Measurements from ENCODE around the gene CUX1.
"Not testable (repeated sequence)": the region's sequence is repeated elsewhere in the genome, so short reads cannot be mapped to it uniquely, and the experiment has no call there.

The CUX1 gene

GRCh38 chr7:101929256-101929655 lies 111.8 kb downstream of the CUX1 start:
- no peak for DNase-seq
- H3K27me3 ChIP-seq = no peaks in the 10 kb centered on the region
- no peak overlapping the region for H3K4me3 ChIP-seq (ENCODE audit: low read depth, low read length)
- no peaks in the 10 kb centered on the region; the same call in 1 of the 2 replicates for H3K4me1 ChIP-seq
- TF ChIP-seq CTCF (IDR thresholded peaks at IDR 0.05; ENCODE audit: low read depth, low read length) = no peak
- 0 out of 2 replicates have a peak, but pooled peaks cover 3% of the 10 kb centered on the region for H3K9me3 ChIP-seq
- H3K36me3 ChIP-seq = peaks cover 10% of the 10 kb centered on the region

DNA sequence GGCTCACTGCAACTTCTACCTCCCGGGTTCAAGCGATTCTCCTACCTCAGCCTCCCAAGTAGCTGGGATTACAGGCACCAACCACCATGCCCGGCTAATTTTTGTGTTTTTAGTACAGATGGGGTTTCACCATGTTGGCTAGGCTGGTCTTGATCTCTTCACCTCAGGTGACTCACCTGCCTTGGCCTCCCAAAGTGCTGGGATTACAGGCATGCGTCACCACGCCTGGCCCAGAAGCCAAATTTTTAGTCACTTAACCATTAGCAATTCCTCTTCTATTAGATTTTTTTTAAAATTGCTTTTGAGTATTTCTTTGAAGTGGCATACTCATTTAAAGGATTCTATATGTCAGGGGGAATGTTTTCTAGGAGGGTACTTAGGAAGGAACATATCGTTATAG lies 112.5 kb downstream of the CUX1 start:
- H3K27me3 ChIP-seq; H3K4me1 ChIP-seq; H3K9me3 ChIP-seq; DNase-seq; H3K4me3 ChIP-seq (ENCODE audit: low read depth, low read length): not testable (repeated sequence)
- peaks cover 10% of the 10 kb centered on the region for H3K36me3 ChIP-seq

DNA sequence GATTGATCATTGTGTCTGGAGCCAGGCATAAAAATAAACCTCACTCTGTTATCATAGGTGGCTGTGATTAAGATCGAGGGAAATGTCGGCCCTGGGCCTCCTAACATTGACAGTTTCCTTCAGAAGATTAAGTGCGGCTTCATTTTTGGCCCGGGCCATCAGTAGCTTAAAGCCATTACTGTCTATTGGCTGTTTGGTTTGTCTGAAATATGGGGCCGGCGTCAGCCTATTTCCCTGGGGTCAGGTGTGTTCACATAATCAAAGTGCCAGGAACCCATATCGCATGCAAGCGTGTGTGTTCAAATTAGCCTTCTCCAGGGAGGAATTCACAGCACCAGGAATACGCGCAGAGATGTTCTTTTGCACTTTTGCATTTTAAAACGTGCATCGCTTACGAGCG lies 114.7 kb downstream of the CUX1 start:
- no peak for TF ChIP-seq CTCF (IDR thresholded peaks at IDR 0.05; ENCODE audit: low read depth, low read length)
- peaks cover 8% of the 10 kb centered on the region for H3K4me1 ChIP-seq
- H3K27me3 ChIP-seq = no peaks in the 10 kb centered on the region
- H3K4me3 ChIP-seq (ENCODE audit: low read depth, low read length) = no peak overlapping the region
- DNase-seq = no peak
- H3K36me3 ChIP-seq = peaks cover 5% of the 10 kb centered on the region; the same call in 1 of the 2 replicates
- 0 out of 2 replicates have a peak, but pooled peaks cover 3% of the 10 kb centered on the region for H3K9me3 ChIP-seq

- Histone ChIP-seq H3K4me1 (peaks cover 10% of the 10 kb centered on the region), H3K9me3 (0 out of 2 replicates have a peak, but pooled peaks cover 3% of the 10 kb centered on the region), H3K27me3 (no peaks in the 10 kb centered on the region), H3K4me3 (ENCODE audit: low read depth, low read length) (no peak overlapping the region), H3K36me3 (peaks cover 5% of the 10 kb centered on the region; the same call in 1 of the 2 replicates)
- DNase-seq = no peak
- TF ChIP-seq CTCF (IDR thresholded peaks at IDR 0.05; ENCODE audit: low read depth, low read length) = no peak
These were observed 115.6 kb downstream of the CUX1 start for GRCh38 chr7:101933028-101933427.

DNA sequence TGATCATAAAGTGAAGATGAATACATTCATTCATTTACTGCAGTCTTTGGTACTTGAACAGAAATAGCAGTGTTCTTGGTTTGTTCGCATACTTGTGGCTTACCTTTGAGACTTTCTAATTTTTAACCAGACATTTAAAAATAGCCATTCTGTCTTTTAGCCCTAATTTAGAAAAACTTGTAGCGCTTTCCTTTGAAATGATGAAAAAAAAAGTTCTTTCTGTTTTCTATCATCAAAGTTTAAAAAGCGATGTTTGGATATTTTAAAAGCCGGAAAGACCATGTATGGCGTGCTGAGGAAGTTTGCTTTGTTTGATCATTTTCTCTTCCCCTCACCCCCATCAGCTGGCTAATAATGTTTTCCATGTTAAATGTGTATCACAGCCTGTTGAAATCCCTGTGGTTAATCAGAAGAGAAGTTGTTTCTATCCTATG lies 116.3 kb downstream of the CUX1 start:
- no peak for DNase-seq
- peaks cover 5% of the 10 kb centered on the region; the same call in 1 of the 2 replicates for H3K36me3 ChIP-seq
- H3K4me3 ChIP-seq (ENCODE audit: low read depth, low read length) = no peak overlapping the region
- H3K27me3 ChIP-seq = no peaks in the 10 kb centered on the region
- peaks cover 10% of the 10 kb centered on the region for H3K4me1 ChIP-seq
- H3K9me3 ChIP-seq = 0 out of 2 replicates have a peak, but pooled peaks cover 3% of the 10 kb centered on the region
- no peak for TF ChIP-seq CTCF (IDR thresholded peaks at IDR 0.05; ENCODE audit: low read depth, low read length)

DNA sequence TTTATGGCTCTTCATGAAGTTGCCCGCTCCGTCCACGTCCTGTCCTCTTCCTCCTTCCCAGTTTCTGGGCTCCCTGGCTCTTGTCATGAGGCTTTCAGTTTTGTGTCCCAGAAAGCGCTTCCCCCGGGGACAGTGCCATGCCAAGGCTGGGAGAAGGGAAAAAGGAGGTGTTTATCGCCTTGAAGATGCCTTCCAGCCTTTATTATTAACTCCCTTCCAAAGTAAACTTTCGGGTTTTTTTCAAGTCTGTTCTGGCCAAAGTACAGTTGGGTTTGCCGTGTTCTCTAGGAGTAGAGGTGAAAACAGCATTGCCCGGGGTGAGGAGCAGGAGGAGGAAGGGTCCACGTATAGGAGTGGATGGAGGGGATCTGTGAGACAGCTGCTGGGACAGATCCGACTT lies 117.2 kb downstream of the CUX1 start:
- H3K4me1 ChIP-seq = peaks cover 10% of the 10 kb centered on the region
- TF ChIP-seq CTCF (IDR thresholded peaks at IDR 0.05; ENCODE audit: low read depth, low read length) = no peak
- 0 out of 2 replicates have a peak, but pooled peaks cover 3% of the 10 kb centered on the region for H3K9me3 ChIP-seq
- peaks cover 2% of the 10 kb centered on the region for H3K36me3 ChIP-seq
- H3K27me3 ChIP-seq = no peaks in the 10 kb centered on the region
- no peak overlapping the region for H3K4me3 ChIP-seq (ENCODE audit: low read depth, low read length)
- DNase-seq = no peak

Measured in BE2C (cell line).